HG03342 (cell line): Measurements from ENCODE around the gene SIX5.

Source experiments
- ATAC-seq: cut with Tn5 transposase; IDR thresholded peaks from one replicate; pipeline ENCODE4 v1.9.1; 2021; ENCODE audit warnings: mild to moderate bottlenecking, moderate library complexity; ENCODE audit not compliant: unreplicated experiment

The SIX5 gene

GRCh38 chr19:45716359-45717130 is 52.5 kb downstream of the SIX5 start:
- ATAC-seq: no peak

GRCh38 chr19:45715139-45715538 is 53.9 kb downstream of the SIX5 start:
- ATAC-seq: no peak
